Sigmoid colon (tissue), 7 donors: Measurements from ENCODE around the gene TMEM127. TPM values are rescaled to one million over a fixed set of nuclear protein-coding genes. Genes with fewer than 3 reads are reported as not detected.

Experiments
- DNase-seq: peaks from one replicate; pipeline ENCODE4 v3.0.0-alpha.2; 2019
- H3K27ac ChIP-seq, 4 donors: fragments of 200-600 bp; sonication (generic); one replicate each; pipeline ENCODE4 v1.5.1; 2016 to 2019; ENCODE audit warnings: mild to moderate bottlenecking in 1 of 4
- H3K27me3 ChIP-seq, 3 donors: fragments of 200-600 bp; sonication (generic); one replicate each; pipeline ENCODE4 v1.5.1; 2019; ENCODE audit warnings: mild to moderate bottlenecking in 1 of 3
- H3K36me3 ChIP-seq, 4 donors: fragments of 200-600 bp; sonication (generic); one replicate each; pipeline ENCODE4 v1.5.1; 2016 to 2019
- H3K4me1 ChIP-seq, 4 donors: fragments of 200-600 bp; sonication (generic); one replicate each; pipeline ENCODE4 v1.5.1; 2017 to 2019
- H3K4me3 ChIP-seq, 4 donors: fragments of 200-600 bp; sonication (generic); one replicate each; pipeline ENCODE4 v1.5.1; 2017 to 2019; ENCODE audit warnings: mild to moderate bottlenecking in 2 of 4, moderate library complexity in 1 of 4
- H3K9me3 ChIP-seq, 4 donors: fragments of 200-600 bp in 3 of 4; sonication (generic) in 3 of 4; one replicate each; pipeline versions ENCODE4 v1.5.1 to v1.6.1; 2013 to 2019
- CTCF ChIP-seq, 4 experiments: fragments of 450-650 bp in 3 of 4; fragments of 200-600 bp in 1 of 4; IDR thresholded peaks; one replicate each; pipeline ENCODE4 v1.5.1; 2016 to 2019; ENCODE audit warnings: antibody characterized with exemption in 4 of 4, mild to moderate bottlenecking in 3 of 4, moderate library complexity in 2 of 4
- EP300 ChIP-seq, 4 donors: sonication (generic); formaldehyde crosslinking; IDR thresholded peaks; one replicate each; pipeline ENCODE4 v1.6.1; 2017; ENCODE audit warnings: antibody characterized with exemption in 4 of 4
- POLR2A ChIP-seq, 2 donors: fragments of 450-650 bp; IDR thresholded peaks; one replicate each; pipeline ENCODE4 v1.6.1; 2016; ENCODE audit warnings: antibody characterized with exemption in 2 of 2, mild to moderate bottlenecking in 2 of 2, moderate library complexity in 2 of 2
- POLR2AphosphoS5 ChIP-seq, 4 donors: sonication (generic); formaldehyde crosslinking; IDR thresholded peaks; one replicate each; pipeline ENCODE4 v1.6.1; 2017; ENCODE audit warnings: antibody characterized with exemption in 4 of 4
- WGBS, 2 donors: extraction: QIAGEN DNeasy Blood & Tissue Kit; methylation state at CpG; one replicate each; pipeline ENCODE4 v1.1.7; 2013; 5-methylcytosine and 5-hydroxymethylcytosine counted together
- intact Hi-C: fragments of 100-400 bp; cut with DNase I; formaldehyde crosslinking; loops from one replicate; pipeline ENCODE4 v1.15.1; 2023
- polyA plus RNA-seq, 3 donors: library from polyadenylated mRNA; stranded (reverse); fragments of 200-250 nt; gene quantifications; one replicate each; pipeline ENCODE4 v1.2.3, GENCODE V29; 2013
- total RNA-seq, 4 donors: library from RNA; depleted of rRNA; stranded (reverse); fragments of >200 nt; gene quantifications; one replicate each; pipeline ENCODE4 v1.1.0, GENCODE V29; 2016
- donor health status: healthy with polysubstance abuse.
- donor health status: Bipolar disorder and iron deficiency.
- donor health status: healthy.

Gene TMEM127
- total and polyA plus RNA-seq, 7 donors = 10.8 to 40.1 (median 27.4) TPM

GRCh38 chr2:96264656-96265348, 995 bp downstream of the TMEM127 start:
- Histone ChIP-seq H3K9me3 (no peaks in the 10 kb centered on the region), H3K36me3 (peaks cover 0 to 42% (median 21%) of the 10 kb centered on the region in 4 donors), H3K27me3 (no peaks in the 10 kb centered on the region), H3K4me3 (peak overlapping the region; percentile 80 to 95 (median 90)), H3K4me1 (peaks cover 0 to 60% (median 58%) of the 10 kb centered on the region in 4 donors), H3K27ac (peak overlapping the region; percentile 88 to 96 (median 92))
- DNase-seq = peak; percentile 65
- 15 to 19% methylated on average over 33 of the region's 33 CpGs for WGBS, 2 donors
- intact Hi-C loops = loop anchor here (5.0 to 10.0 kb wide), 4 partner anchors 72 to 1100 kb away; partner anchors contain the start of genes NCAPH and ZNF2
- TF ChIP-seq POLR2A (IDR thresholded peaks at IDR 0.05) = no peak
- no peak for TF ChIP-seq CTCF (IDR thresholded peaks at IDR 0.05)
- TF ChIP-seq POLR2AphosphoS5 (IDR thresholded peaks at IDR 0.05) = no peak
- no peak for TF ChIP-seq EP300 (IDR thresholded peaks at IDR 0.05)

GRCh38 chr2:96264086-96264485, 1.7 kb downstream of the TMEM127 start:
- H3K27me3 ChIP-seq = no peaks in the 10 kb centered on the region
- peak overlapping the region in 2 of 4 donors; percentile 91 to 96 for H3K27ac ChIP-seq
- 76 to 77% methylated on average over 4 of the region's 4 CpGs for WGBS, 2 donors
- TF ChIP-seq POLR2AphosphoS5 (IDR thresholded peaks at IDR 0.05) (no peak), CTCF (IDR thresholded peaks at IDR 0.05) (no peak), EP300 (IDR thresholded peaks at IDR 0.05) (no peak), POLR2A (IDR thresholded peaks at IDR 0.05) (no peak)
- H3K4me1 ChIP-seq = peaks cover 0 to 67% (median 65%) of the 10 kb centered on the region in 4 donors
- no peak for DNase-seq
- peak overlapping the region in 3 of 4 donors; percentile 80 to 92 (median 89) for H3K4me3 ChIP-seq
- H3K36me3 ChIP-seq = peaks cover 0 to 36% (median 17%) of the 10 kb centered on the region in 4 donors
- H3K9me3 ChIP-seq = no peaks in the 10 kb centered on the region
- intact Hi-C loops = loop anchor here (5.0 to 10.0 kb wide), 2 partner anchors 122 to 1099 kb away; partner anchors contain the start of gene ZNF2

GRCh38 chr2:96262306-96262705, 3.5 kb downstream of the TMEM127 start:
- Histone ChIP-seq H3K27me3 (no peaks in the 10 kb centered on the region), H3K36me3 (peaks cover 0 to 23% (median 2%) of the 10 kb centered on the region in 4 donors), H3K9me3 (no peaks in the 10 kb centered on the region), H3K4me3 (no peak overlapping the region), H3K4me1 (peaks cover 0 to 82% (median 76%) of the 10 kb centered on the region in 4 donors), H3K27ac (peak overlapping the region in 2 of 4 donors; percentile 82 to 83)
- intact Hi-C loops = loop anchor here (5.0 to 10.0 kb wide), 2 partner anchors 120 to 1098 kb away; partner anchors contain the start of gene ZNF2
- no peak for DNase-seq
- WGBS, 2 donors = 88 to 90% methylated on average over 2 of the region's 2 CpGs
- no peak for TF ChIP-seq POLR2AphosphoS5 (IDR thresholded peaks at IDR 0.05)
- TF ChIP-seq POLR2A (IDR thresholded peaks at IDR 0.05) = no peak
- TF ChIP-seq CTCF (IDR thresholded peaks at IDR 0.05) = no peak
- TF ChIP-seq EP300 (IDR thresholded peaks at IDR 0.05) = no peak

GRCh38 chr2:96261328-96262003, 4.3 kb downstream of the TMEM127 start:
- H3K9me3 ChIP-seq = no peaks in the 10 kb centered on the region
- DNase-seq = peak; percentile 56
- intact Hi-C loops = loop anchor here (5.0 to 10.0 kb wide), 2 partner anchors 119 to 1097 kb away; partner anchors contain the start of gene ZNF2
- no peak overlapping the region for H3K4me3 ChIP-seq
- peaks cover 0 to 23% (median 2%) of the 10 kb centered on the region in 4 donors for H3K36me3 ChIP-seq
- 66 to 88% methylated on average over 6 of the region's 6 CpGs for WGBS, 2 donors
- no peaks in the 10 kb centered on the region for H3K27me3 ChIP-seq
- peaks cover 0 to 77% (median 68%) of the 10 kb centered on the region in 4 donors for H3K4me1 ChIP-seq
- TF ChIP-seq EP300 (IDR thresholded peaks at IDR 0.05) = no peak
- no peak for TF ChIP-seq POLR2AphosphoS5 (IDR thresholded peaks at IDR 0.05)
- TF ChIP-seq POLR2A (IDR thresholded peaks at IDR 0.05) = no peak
- TF ChIP-seq CTCF (IDR thresholded peaks at IDR 0.05) = no peak
- H3K27ac ChIP-seq = peak overlapping the region; percentile 76 to 83 (median 80)
